IPS-18c (cell line): ENCODE results near the gene VPS26A.

Experiments
- H3K4me3 ChIP-seq: 2 replicates; pipeline ENCODE4 v1.7.0; 2013; ENCODE audit warnings: low read depth, mild to moderate bottlenecking, low read length, moderate library complexity; ENCODE audit not compliant: insufficient read depth
- H3K9me3 ChIP-seq: one replicate; pipeline ENCODE4 v1.6.1; 2013; ENCODE audit warnings: mild to moderate bottlenecking, low read length, moderate library complexity; ENCODE audit not compliant: control insufficient read depth, insufficient read depth

The VPS26A gene

GRCh38 chr10:69202332-69202731 lies 78.4 kb downstream of the VPS26A start:
- Histone ChIP-seq H3K9me3 (no peaks in the 10 kb centered on the region), H3K4me3 (no peak overlapping the region)

GRCh38 chr10:69208761-69209160 lies 84.8 kb downstream of the VPS26A start:
- Histone ChIP-seq H3K4me3 (no peak overlapping the region), H3K9me3 (no peaks in the 10 kb centered on the region)

GRCh38 chr10:69209787-69210484 lies 86.0 kb downstream of the VPS26A start:
- Histone ChIP-seq H3K9me3 (no peaks in the 10 kb centered on the region), H3K4me3 (no peak overlapping the region)

GRCh38 chr10:69211104-69211503 lies 87.1 kb downstream of the VPS26A start:
- Histone ChIP-seq H3K4me3 (no peak overlapping the region), H3K9me3 (no peaks in the 10 kb centered on the region)

GRCh38 chr10:69211524-69211923 lies 87.5 kb downstream of the VPS26A start:
- Histone ChIP-seq H3K4me3 (no peak overlapping the region), H3K9me3 (no peaks in the 10 kb centered on the region)

- no peak overlapping the region for H3K4me3 ChIP-seq
- no peaks in the 10 kb centered on the region for H3K9me3 ChIP-seq
Observed at GRCh38 chr10:69213591-69214311, 89.8 kb downstream of the VPS26A start.

GRCh38 chr10:69214666-69215131 lies 90.7 kb downstream of the VPS26A start:
- Histone ChIP-seq H3K4me3 (no peak overlapping the region), H3K9me3 (no peaks in the 10 kb centered on the region)

GRCh38 chr10:69215405-69216171 lies 91.6 kb downstream of the VPS26A start:
- Histone ChIP-seq H3K9me3 (no peaks in the 10 kb centered on the region), H3K4me3 (no peak overlapping the region)

- H3K9me3 ChIP-seq, result no peaks in the 10 kb centered on the region
Observed at GRCh38 chr10:69216577-69217118, 92.7 kb downstream of the VPS26A start.

GRCh38 chr10:69217119-69217754 lies 93.3 kb downstream of the VPS26A start:
- Histone ChIP-seq H3K9me3 (no peaks in the 10 kb centered on the region), H3K4me3 (no peak overlapping the region)

More at GRCh38 chr10:69216577-69217118, 92.7 kb downstream of the VPS26A start:
- no peak overlapping the region for H3K4me3 ChIP-seq

- Histone ChIP-seq H3K4me3 (no peak overlapping the region), H3K9me3 (no peaks in the 10 kb centered on the region)
Observed at GRCh38 chr10:69218831-69219230, 94.9 kb downstream of the VPS26A start.

- H3K4me3 ChIP-seq, result no peak within 1 kb of the TSS
Observed at GRCh38 chr10:69220041-69220451, 96.1 kb downstream of the VPS26A start, which contains the start of gene HKDC1. Gene HKDC1, plus strand, starts transcription at chr10:69220332. Its CDS starts 104 bp downstream, at chr10:69220436.

GRCh38 chr10:69220507-69220906 lies 96.5 kb downstream of the VPS26A start:
- H3K9me3 ChIP-seq, result no peaks in the 10 kb centered on the region
- no peak overlapping the region for H3K4me3 ChIP-seq

More at GRCh38 chr10:69220041-69220451, 96.1 kb downstream of the VPS26A start, which contains the start of gene HKDC1:
- no peaks in the 10 kb centered on the region for H3K9me3 ChIP-seq
